Esophagus muscularis mucosa (tissue), 3 donors: ENCODE measurements around the gene P2RY4.
"Not testable (repeated sequence)": the region's sequence is repeated elsewhere in the genome, so short reads cannot be mapped to it uniquely, and the experiment has no call there.

Experiments
- CTCF ChIP-seq, 3 experiments: fragments of 200-600 bp in 2 of 3; fragments of 450-650 bp in 1 of 3; sonication (generic) in 2 of 3; IDR thresholded peaks; one replicate each; pipeline ENCODE4 v1.5.1; 2017 to 2019; ENCODE audit warnings: antibody characterized with exemption in 3 of 3, mild to moderate bottlenecking in 2 of 3, moderate library complexity in 1 of 3
- POLR2A ChIP-seq: fragments of 450-650 bp; IDR thresholded peaks from one replicate; pipeline ENCODE4 v1.6.1; 2017; ENCODE audit warnings: antibody characterized with exemption, moderate library complexity, mild to moderate bottlenecking, low read depth

GRCh38 chrX:70243601-70244000 lies 16.4 kb downstream of the P2RY4 start:
- not testable (repeated sequence) for TF ChIP-seq POLR2A; CTCF (IDR thresholded peaks at IDR 0.05)
